Muscle of back (tissue), 13 donors: ENCODE measurements around the gene AIF1L. TPM values are rescaled to one million over a fixed set of nuclear protein-coding genes. Genes with fewer than 3 reads are reported as not detected.

Experiments used
- DNase-seq, 3 donors: peaks; one replicate each; pipeline versions ENCODE4 v3.0.0 to v3.0.0-alpha.2; 2013
- long read RNA-seq, 9 donors: transcript quantifications; one replicate each; lab custom pipeline, GENCODE V29; 2026
- polyA plus RNA-seq, 10 donors: library from polyadenylated mRNA; unstranded; fragments of 120-200 nt; gene quantifications; one replicate each; pipeline ENCODE4 v1.2.1, GENCODE V29; 2013; ENCODE audit not compliant: insufficient read length in 10 of 10

Gene AIF1L
- 10 to 100 TPM; 22.7 to 35.1 (median 30.8) TPM for polyA plus RNA-seq
- long read RNA-seq, donor 1, transcript AIF1L-201 (6 exons, 3,364 nt) = major isoform, 17 of 18 reads
- long read RNA-seq, donor 1, partial matches to known transcripts = 0 of 18 reads
- long read RNA-seq, donor 1, other reads (novel, unspliced or antisense) = 0 of 18 reads
- long read RNA-seq, donor 2, transcript AIF1L-201 (6 exons, 3,364 nt) = major isoform, 19 of 20 reads
- long read RNA-seq, donor 2, partial matches to known transcripts = 0 of 20 reads
- long read RNA-seq, donor 2, other reads (novel, unspliced or antisense) = 0 of 20 reads
- long read RNA-seq, donor 3 = 0 reads
- long read RNA-seq, donor 4, transcript AIF1L-201 (6 exons, 3,364 nt) = major isoform, 10 of 12 reads
- long read RNA-seq, donor 4, partial matches to known transcripts = 0 of 12 reads
- long read RNA-seq, donor 4, other reads (novel, unspliced or antisense) = 0 of 12 reads
- long read RNA-seq, donor 5, transcript AIF1L-201 (6 exons, 3,364 nt) = major isoform, 13 of 15 reads
- long read RNA-seq, donor 5, partial matches to known transcripts = 0 of 15 reads
- long read RNA-seq, donor 5, other reads (novel, unspliced or antisense) = 0 of 15 reads
- long read RNA-seq, donor 6, transcript AIF1L-201 (6 exons, 3,364 nt) = major isoform, 14 of 17 reads
- long read RNA-seq, donor 6, partial matches to known transcripts = 0 of 17 reads
- long read RNA-seq, donor 6, other reads (novel, unspliced or antisense) = 0 of 17 reads
- long read RNA-seq, donor 7, transcript AIF1L-201 (6 exons, 3,364 nt) = major isoform, 8 of 10 reads
- long read RNA-seq, donor 7, partial matches to known transcripts = 0 of 10 reads
- long read RNA-seq, donor 7, other reads (novel, unspliced or antisense) = 0 of 10 reads
- long read RNA-seq, donor 8, partial matches to known transcripts = 0 of 5 reads
- long read RNA-seq, donor 8, other reads (novel, unspliced or antisense) = 0 of 5 reads
- long read RNA-seq, donor 9 = 0 reads

DNA sequence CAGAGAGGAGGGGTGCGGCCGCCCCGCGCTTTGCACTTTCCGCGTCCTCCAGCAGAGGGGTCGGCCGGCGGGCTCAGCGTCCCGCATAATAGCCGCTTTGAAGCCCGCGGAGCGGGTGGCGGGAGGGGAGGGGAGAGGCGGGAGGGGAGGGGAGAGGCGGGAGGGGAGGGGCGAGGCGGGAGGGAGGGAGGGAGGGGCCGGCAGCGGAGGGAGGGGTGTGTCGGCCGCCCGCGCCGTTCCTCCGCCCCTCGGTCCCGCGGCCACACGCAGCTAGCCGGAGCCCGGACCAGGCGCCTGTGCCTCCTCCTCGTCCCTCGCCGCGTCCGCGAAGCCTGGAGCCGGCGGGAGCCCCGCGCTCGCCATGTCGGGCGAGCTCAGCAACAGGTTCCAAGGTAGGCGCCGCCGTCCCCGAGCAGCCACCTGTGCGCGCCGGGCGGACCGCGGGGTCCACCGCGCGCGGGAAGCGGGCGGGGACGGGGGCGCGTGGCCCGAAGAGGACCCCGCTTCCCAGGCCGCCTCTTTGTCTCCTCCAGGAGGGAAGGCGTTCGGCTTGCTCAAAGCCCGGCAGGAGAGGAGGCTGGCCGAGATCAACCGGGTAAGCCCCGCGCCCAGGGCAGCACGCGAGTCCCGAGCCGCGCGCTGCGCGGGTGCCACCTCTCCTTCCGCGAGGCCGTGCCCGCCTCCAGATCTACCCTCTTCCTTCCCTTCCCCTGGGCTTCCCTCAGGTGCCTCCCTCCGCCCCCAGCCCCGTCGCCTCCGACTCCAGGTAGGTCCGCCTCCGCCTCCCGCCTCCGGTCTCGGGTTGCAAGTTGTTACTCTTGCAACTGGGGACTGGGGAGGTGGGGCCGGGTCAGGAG is at the start of gene AIF1L:
Gene AIF1L, plus strand, starts transcription at position 263 of the 857 bp plus-strand sequence. Its CDS starts 99 bp downstream, at position 362.
- peak in 2 of 3 donors; percentile 42 to 67 for DNase-seq

DNA sequence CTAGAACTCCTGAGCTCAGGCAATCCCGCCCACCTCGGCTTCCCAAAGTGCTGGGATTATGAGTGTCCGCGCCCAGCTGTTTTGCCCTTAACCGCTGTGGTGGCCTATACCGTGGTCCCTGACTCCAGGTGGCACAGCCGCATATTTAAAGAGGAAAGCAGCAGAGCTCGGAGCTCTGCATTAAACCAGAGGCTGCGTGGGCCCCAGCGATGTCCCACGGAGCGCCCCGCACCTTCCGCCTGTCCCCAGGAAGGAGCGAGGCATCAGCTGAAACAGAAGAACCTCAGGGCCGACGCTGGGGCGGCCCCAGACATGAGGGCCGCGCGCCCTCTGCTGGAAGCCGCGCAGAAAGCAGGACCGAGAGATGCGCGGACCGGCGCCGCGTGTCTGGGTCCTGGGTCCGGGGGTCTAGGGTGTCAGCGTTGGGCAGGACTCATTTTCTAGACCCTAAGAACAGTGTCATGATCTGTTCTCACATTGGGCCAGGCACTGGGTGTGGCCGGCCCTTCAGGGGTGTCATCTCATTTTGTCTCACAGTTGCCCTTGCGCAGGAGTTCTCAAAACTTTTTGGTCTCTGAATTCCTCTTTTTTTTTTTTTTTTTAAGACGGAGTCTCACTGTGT is 49.6 kb upstream of the AIF1L start:
- peak; percentile 48 to 85 (median 74) for DNase-seq

- no peak for DNase-seq
Observed at GRCh38 chr9:131048332-131048731, 48.0 kb upstream of the AIF1L start.

DNA sequence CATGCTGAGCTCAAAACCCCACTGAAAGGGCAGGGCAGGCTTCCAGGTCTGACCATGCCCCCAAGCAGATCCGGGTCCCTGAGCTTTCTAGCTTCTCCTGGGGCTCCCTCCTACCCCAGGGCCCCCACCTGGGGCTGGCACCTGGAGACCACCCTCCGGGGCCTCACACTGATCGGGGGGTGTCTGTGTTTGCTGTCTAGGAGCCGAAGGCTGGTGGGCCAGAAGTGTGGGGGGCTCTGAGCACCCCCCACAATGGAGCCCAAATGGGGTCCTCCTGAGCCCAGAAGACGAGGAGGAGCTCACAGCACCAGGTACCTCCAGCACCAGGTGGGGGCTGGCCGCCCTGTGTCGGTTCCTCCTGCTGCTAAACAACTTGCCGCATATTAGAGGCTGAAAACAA is 47.5 kb upstream of the AIF1L start:
- no peak for DNase-seq

DNA sequence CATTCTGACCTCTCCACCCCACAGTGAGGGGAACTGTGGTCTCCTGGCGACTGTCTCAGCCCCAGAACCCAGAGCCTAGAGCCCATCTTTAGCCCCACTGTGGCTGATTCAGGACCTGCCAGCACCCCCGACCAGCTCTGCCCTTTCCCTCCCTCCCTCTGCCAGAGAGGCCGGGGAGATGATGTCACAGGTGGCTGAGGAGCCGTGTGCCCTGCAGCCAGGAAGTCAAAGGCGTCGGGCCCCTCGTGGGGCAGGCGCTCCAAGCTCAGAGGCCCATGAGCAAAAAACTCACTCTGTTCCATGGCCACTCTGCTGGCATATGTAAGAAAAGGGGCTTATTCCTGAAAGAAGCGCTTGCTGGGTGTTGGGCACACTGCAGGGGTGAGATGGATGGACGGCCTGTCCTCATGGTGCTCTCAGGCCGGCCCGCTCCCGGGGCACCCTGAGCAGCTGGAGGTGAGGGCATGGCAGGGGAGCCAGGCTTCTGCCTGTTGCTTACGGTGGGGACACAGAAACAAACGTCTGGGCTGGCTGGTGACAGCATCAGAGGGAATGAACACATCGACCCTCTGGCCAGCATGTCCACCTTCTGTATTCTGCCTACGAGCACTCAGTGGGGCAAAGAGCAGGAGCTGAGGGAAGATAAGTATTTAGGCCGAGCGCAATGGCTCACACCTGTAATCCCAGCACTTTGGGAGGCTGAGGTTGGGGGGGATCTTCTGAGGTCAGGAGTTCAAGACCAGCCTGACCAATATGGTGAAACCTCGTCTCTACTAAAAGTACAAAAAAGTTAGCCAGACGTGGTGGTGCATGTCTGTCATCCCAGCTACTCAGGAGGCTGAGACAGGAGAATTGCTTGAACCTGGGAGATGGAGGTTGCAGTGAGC is 46.3 kb upstream of the AIF1L start:
- DNase-seq = no peak

DNA sequence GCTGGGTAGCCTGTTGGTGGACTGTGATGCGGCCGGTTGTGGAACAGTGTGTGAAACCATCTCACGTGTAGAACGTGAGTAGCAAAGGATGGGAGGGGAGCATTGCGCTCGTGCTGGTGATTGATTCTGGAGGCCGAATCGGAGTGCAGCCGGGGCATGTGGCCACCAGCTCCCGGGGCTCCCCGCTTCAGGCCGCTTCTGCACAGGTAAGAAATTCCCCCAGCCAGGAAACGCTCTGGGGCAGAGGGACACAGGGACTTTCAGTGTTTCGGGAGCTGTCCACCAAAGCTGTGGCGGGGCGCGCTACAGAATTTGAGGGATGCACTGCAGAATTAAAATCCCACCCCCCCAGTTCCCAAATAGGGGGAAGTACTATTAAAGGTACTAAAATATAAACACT is 45.5 kb upstream of the AIF1L start:
- DNase-seq = no peak

DNA sequence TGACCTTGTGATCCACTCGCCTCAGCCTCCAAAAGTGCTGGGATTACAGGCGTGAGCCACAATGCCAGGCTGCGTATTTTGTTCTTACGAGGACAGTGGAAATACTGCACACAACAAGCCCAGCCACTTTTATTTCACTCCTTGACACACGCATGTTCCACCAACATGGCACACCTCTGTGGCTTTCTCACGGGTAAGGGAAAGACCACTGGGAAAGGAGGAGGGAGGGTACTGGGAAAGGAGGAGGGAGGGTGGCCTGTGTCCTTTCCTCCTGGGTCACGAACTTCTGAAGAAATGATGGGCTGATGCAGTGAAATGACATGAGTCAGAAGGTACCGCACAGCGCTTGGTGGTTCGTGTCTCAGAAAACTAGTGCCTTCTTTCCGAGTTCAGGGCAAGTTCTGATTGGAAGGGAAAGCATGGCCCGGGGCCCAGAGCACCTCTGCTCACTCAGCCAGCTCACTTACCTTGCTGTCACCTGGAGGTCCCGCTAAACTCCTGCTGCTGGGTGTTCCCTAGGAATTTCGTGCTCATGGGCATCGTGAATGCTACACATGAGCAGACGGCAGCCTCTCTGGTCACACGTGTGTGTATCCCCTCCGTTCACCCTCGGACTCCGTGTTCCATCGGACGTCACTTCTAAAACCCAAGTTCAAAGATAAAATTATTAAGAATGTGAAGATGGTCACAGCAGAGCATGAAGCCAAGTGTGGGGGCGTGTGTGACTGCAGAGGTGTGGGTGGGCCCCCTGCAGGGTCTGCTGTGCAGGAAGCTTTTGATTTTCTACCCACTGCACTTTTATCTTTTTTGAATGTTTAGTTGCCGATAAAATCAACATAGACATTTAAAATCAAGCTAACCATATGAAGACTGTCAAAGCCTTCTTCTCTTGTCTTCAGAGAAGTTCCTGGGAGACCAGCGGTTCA is 44.5 kb upstream of the AIF1L start:
- DNase-seq = no peak

- DNase-seq = no peak
Observed at GRCh38 chr9:131053896-131054295, 42.4 kb upstream of the AIF1L start.

- no peak for DNase-seq
Observed at GRCh38 chr9:131056781-131057506, 39.4 kb upstream of the AIF1L start.

DNA sequence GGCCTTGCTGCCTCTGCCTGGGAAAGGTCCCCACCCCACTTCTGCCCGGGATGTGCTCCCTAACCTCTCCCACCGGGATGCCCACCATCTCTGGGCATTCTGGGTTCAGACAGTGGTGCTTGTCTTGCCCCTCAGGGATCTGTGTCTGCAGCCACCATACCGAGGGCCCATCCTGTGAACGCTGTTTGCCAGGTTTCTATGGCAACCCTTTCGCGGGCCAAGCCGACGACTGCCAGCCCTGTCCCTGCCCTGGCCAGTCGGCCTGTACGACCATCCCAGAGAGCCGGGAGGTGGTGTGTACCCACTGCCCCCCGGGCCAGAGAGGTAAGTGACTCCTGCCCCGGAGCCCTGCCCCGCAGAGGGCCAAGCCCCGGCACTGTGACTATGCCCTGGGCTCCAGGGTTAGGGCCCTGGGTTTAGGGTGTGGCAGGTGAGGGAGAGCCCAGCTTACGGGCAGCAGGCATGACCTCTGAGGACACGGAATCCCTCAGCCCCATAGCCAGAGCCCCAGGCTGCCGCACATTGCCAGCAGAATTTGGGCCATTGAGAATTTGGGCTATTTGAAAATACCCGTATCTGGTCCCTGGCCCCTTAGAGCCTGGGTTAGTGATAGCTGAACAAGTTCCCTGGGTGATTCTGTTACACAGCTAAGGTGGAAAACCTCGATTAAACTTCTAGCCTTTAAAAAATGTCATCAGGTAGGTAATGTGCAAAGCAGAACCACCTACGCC is 35.3 kb upstream of the AIF1L start:
- no peak for DNase-seq

GRCh38 chr9:131062969-131063368 is 33.4 kb upstream of the AIF1L start:
- DNase-seq = no peak

- no peak for DNase-seq
Observed at GRCh38 chr9:131065599-131065998, 30.7 kb upstream of the AIF1L start.

DNA sequence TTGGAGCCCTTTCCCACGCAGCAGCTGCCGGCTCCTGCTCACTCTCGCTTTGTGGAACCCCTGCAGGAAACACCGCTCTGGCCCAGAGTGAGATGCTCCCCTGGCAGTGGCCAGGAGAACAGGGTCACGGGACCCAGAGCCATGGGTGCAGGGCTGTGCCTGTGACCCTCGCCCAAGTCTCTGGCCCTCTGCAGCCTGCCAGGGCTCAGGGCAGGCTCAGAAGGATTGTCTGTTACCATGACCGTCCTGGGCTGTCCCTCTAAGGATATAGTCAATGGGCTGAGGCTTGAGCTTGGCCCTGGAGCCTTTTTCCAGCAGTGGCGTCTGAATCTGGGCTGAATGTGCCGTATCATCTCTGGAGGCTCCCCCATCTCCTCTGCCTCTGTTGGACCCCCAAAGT is 28.7 kb upstream of the AIF1L start:
- no peak for DNase-seq

DNA sequence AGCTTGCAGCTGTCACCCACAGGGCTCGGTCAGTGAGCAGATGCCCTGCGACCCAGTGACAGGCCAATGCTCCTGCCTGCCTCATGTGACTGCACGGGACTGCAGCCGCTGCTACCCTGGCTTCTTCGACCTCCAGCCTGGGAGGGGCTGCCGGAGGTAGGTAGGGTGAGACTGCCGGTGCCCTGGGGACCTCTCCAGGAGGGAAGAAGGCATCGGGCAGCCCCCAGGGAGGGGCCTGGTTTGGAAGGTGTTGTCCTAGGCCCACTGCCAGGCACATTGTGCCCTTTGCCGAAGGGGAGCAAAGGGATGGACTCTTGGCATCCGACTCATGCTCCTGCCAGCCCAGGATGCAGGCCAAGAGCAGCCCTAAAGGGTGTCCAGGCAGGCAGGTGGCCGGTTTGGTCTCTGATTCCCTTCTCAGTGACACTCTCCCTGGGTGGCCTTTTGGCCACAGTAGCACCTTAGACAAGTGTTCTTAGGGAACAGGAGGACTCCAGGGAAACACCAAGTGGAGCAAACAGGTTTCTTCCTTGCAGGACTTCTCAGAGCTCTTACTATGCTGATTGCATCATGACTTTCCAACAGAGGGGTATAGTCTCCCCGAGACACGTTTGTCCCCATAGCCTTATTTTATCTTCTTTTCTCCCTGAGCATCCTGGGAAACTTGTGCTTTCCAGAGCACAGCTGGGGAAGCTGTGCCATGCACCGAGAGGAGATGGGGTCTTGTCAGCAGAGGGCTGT is 28.1 kb upstream of the AIF1L start:
- no peak for DNase-seq

DNA sequence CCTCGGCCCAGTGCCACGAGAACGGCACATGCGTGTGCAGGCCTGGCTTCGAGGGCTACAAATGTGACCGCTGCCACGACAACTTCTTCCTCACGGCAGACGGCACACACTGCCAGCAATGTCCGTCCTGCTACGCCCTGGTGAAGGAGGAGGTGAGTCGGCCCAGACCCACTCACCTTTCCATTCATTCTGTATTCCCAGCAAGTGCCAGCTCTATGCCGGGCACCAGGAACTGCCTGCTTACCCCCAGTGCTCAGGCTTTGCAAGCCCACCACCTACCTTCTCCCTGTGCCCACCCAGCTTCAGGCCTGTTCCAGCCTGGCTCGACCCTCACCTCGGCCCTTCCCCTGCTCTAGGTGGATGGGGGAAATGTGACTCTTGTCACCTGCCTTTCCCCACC is 26.6 kb upstream of the AIF1L start:
- no peak for DNase-seq

DNA sequence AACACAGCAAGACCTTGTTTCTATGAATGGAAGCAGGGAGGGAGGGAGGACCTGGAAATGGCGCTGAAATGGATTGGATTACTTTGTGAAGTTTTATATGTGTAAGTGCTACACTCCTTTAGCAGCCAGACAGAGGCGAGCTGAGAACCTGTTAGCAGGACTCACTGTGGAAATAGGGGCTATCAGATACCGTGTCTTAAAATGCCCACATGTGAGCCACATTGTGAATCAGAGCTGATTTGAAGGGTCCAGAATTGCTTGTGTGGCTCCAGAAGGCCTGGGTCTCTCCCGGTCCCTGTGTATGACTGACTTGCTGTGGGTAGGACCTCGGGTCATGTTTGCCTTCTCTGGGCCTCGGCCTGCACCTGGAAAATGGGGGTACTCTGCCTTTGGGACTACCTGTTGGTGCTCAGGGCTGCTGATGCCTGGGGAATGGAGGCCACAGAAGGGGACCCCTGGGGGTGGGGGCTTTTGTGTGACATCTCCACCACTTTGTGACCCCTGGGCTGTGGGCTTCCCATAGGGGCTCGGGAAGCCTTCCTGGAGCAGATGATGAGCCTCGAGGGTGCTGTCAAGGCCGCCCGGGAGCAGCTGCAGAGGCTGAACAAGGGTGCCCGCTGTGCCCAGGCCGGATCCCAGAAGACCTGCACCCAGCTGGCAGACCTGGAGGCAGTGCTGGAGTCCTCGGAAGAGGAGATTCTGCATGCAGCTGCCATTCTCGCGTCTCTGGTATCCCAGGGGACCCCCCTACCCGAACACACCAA is 24.0 kb upstream of the AIF1L start:
- no peak for DNase-seq
